DND-41 (cell line): Measurements from ENCODE around the gene ID1.
A peak's percentile ranks its signal among the peaks of the same experiment; 100 is the strongest.

ENCODE experiments used
- ATAC-seq: fragments of 200-7000 bp; cut with Tn5 transposase; 3 replicates; pipeline ENCODE4 v1.9.1; 2021; ENCODE audit warnings: low read depth; ENCODE audit not compliant: insufficient read depth
- DNase-seq: peaks from one replicate; pipeline ENCODE4 v3.0.0-alpha.2; 2020
- H2AFZ ChIP-seq: 2 replicates; pipeline ENCODE4 v1.6.0; 2012; ENCODE audit warnings: low read depth, low read length
- H3K27ac ChIP-seq: 2 replicates; pipeline ENCODE4 v1.5.1; 2012; ENCODE audit warnings: low read length, inconsistent platforms
- H3K27me3 ChIP-seq: fragments of 200-600 bp; sonication (generic); 2 replicates; pipeline ENCODE4 v1.6.0; 2012; ENCODE audit warnings: low read length, mild to moderate bottlenecking, inconsistent platforms; ENCODE audit not compliant: insufficient read depth, poor library complexity
- H3K36me3 ChIP-seq: 2 replicates; pipeline ENCODE4 v1.5.1; 2012; ENCODE audit warnings: low read length, inconsistent platforms; ENCODE audit not compliant: insufficient read depth
- H3K4me1 ChIP-seq: 2 replicates; pipeline ENCODE4 v1.5.1; 2012; ENCODE audit warnings: mild to moderate bottlenecking, low read length; ENCODE audit not compliant: insufficient read depth
- H3K4me2 ChIP-seq: 2 replicates; pipeline ENCODE4 v1.6.0; 2012; ENCODE audit warnings: mild to moderate bottlenecking, moderate library complexity, low read length, inconsistent platforms; ENCODE audit not compliant: insufficient read depth
- H3K4me3 ChIP-seq, 2 experiments: fragments of 200-600 bp in 1 of 2; shearing (Covaris generic) in 1 of 2; 2 replicates each; pipeline ENCODE4 v1.5.1; 2012 to 2016; ENCODE audit warnings: inconsistent platforms in 2 of 2, low read length in 2 of 2, mild to moderate bottlenecking in 2 of 2, low read depth in 1 of 2, moderate library complexity in 1 of 2
- H3K79me2 ChIP-seq: 2 replicates; pipeline ENCODE4 v1.6.0; 2012; ENCODE audit warnings: low read length, inconsistent platforms; ENCODE audit not compliant: insufficient read depth
- H3K9ac ChIP-seq: 2 replicates; pipeline ENCODE4 v1.6.0; 2012; ENCODE audit warnings: low read depth, mild to moderate bottlenecking, inconsistent platforms, low read length, moderate library complexity
- H3K9me3 ChIP-seq: 2 replicates; pipeline ENCODE4 v1.5.1; 2012; ENCODE audit warnings: low read length, moderate library complexity, mild to moderate bottlenecking, inconsistent platforms; ENCODE audit not compliant: insufficient read depth, severe bottlenecking
- H4K20me1 ChIP-seq: 2 replicates; pipeline ENCODE4 v1.6.0; 2012; ENCODE audit warnings: low read length; ENCODE audit not compliant: insufficient read depth
- EZH2 ChIP-seq: IDR thresholded peaks from 3 replicates; pipeline ENCODE4 v1.6.1; 2012; ENCODE audit warnings: borderline replicate concordance, low read depth, mild to moderate bottlenecking, moderate library complexity, low read length, inconsistent platforms; ENCODE audit not compliant: severe bottlenecking
- TF ChIP-seq, protein P1 (sequence below): IDR thresholded peaks from 2 replicates; pipeline ENCODE4 v1.5.1; 2012; ENCODE audit warnings: borderline replicate concordance, low read length, moderate library complexity, mild to moderate bottlenecking; ENCODE audit not compliant: poor library complexity, severe bottlenecking; ENCODE audit errors: extremely low read depth

Gene ID1

DNA sequence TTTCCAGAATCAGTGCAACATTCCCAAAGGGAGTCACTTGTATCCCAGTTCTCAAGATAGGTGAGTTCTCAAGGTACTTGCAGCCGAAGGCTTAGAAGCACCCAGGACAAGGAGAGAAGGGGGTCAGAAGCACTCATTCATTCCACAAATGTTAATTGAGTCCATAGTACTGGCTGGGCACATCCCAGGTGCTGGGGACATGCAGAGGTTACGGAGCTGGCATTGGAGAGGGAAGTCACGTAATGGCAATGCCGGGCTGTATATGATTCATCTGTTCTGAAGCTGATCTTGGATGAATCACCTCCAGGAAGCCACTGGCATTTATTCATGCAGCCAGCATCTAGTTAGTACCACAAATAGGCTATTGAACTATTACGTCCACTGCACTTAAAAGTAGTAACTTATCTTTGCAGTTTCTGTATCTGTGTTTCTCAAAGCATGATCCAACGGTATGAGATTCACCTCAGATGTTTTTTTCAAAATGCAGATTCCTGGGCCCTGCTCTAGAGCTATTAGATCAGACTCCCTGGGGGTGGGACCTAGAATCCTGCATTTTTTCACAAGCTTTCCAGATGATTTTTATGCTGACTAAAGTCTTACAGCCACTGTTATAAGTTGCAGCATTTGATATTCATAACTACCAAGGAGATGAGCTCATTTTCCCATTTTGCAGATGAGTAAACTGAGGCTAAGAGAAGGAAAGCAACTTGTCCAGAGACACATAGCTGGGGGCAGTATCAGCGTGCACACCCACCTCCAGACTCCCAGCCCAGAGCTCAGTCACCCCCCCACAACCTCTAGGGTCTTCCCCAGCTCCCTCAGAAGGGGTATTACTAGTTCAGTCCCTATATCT is 44.1 kb upstream of the ID1 start:
- Histone ChIP-seq H4K20me1 (no peaks in the 10 kb centered on the region), H3K36me3 (peaks cover 75% of the 10 kb centered on the region), H3K27ac (peak overlapping the region; percentile 54; the same call in 1 of the 2 replicates), H3K27me3 (no peaks in the 10 kb centered on the region), H3K9me3 (no peaks in the 10 kb centered on the region), H3K4me3 (no peak overlapping the region), H3K4me1 (peaks cover 15% of the 10 kb centered on the region), H3K9ac (no peak overlapping the region; the same call in 1 of the 2 replicates), H3K4me2 (no peak overlapping the region), H2AFZ (no peak overlapping the region), H3K79me2 (no peaks in the 10 kb centered on the region)
- ATAC-seq (no peak), DNase-seq (no peak)
- TF ChIP-seq, protein P1, sequence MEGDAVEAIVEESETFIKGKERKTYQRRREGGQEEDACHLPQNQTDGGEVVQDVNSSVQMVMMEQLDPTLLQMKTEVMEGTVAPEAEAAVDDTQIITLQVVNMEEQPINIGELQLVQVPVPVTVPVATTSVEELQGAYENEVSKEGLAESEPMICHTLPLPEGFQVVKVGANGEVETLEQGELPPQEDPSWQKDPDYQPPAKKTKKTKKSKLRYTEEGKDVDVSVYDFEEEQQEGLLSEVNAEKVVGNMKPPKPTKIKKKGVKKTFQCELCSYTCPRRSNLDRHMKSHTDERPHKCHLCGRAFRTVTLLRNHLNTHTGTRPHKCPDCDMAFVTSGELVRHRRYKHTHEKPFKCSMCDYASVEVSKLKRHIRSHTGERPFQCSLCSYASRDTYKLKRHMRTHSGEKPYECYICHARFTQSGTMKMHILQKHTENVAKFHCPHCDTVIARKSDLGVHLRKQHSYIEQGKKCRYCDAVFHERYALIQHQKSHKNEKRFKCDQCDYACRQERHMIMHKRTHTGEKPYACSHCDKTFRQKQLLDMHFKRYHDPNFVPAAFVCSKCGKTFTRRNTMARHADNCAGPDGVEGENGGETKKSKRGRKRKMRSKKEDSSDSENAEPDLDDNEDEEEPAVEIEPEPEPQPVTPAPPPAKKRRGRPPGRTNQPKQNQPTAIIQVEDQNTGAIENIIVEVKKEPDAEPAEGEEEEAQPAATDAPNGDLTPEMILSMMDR, result no peak
- TF ChIP-seq EZH2, result no peak

DNA sequence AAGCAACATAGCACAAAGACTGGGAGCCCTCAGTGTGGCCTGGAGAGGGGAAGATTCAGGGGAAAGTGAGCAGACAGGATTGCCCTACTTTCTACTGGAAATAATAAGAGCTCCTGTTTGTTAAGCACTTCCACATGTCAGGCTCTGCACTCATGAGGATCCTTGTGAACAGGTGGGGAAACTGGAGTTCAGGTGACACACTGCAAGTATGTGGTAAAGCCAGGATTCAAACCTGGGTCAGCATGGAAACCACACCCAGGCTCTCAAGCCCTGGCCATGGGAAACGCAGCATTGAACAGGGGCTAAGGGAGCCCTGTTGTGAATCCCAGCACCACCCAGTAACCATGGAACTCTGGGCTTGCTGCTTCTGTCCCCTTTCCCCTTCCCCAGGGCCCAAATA is 42.8 kb upstream of the ID1 start:
- H3K9ac ChIP-seq, result no peak overlapping the region
- H3K9me3 ChIP-seq, result no peaks in the 10 kb centered on the region
- H3K4me1 ChIP-seq, result peaks cover 15% of the 10 kb centered on the region
- no peak overlapping the region for H3K4me3 ChIP-seq
- H3K79me2 ChIP-seq, result no peaks in the 10 kb centered on the region
- H3K4me2 ChIP-seq, result no peak overlapping the region
- DNase-seq (no peak), ATAC-seq (no peak)
- H2AFZ ChIP-seq, result no peak overlapping the region
- H3K27me3 ChIP-seq, result no peaks in the 10 kb centered on the region
- TF ChIP-seq, protein P1, result no peak
- TF ChIP-seq EZH2, result no peak
- H4K20me1 ChIP-seq, result no peaks in the 10 kb centered on the region
- H3K27ac ChIP-seq, result no peak overlapping the region
- H3K36me3 ChIP-seq, result peaks cover 79% of the 10 kb centered on the region

DNA sequence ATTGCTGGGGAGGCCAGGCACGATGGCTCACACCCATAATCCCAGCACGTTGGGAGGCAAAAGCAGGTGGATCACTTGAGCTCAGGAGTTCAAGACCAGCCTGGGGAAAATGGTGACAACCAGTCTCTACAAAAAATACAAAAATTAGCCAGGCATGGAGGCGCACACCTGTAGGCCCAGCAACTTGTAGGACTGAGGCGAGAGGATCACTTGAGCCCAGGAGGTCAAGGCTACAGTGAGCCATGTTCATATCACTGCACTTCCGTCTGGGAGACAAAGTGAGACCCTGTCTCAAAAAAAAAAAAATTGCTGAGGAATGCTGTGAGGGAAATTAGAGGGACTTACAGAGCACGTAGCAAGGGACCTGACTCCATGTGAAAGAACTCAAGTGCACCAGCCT is 40.8 kb upstream of the ID1 start:
- H3K27ac ChIP-seq, result no peak overlapping the region
- TF ChIP-seq, protein P1, result no peak
- TF ChIP-seq EZH2, result no peak
- no peak overlapping the region for H3K9ac ChIP-seq
- no peak overlapping the region for H3K4me3 ChIP-seq
- H3K79me2 ChIP-seq, result no peaks in the 10 kb centered on the region
- no peaks in the 10 kb centered on the region for H3K9me3 ChIP-seq
- peaks cover 92% of the 10 kb centered on the region for H3K36me3 ChIP-seq
- ATAC-seq (no peak), DNase-seq (no peak)
- no peak overlapping the region for H2AFZ ChIP-seq
- H3K4me1 ChIP-seq, result peaks cover 13% of the 10 kb centered on the region
- H3K27me3 ChIP-seq, result no peaks in the 10 kb centered on the region
- H4K20me1 ChIP-seq, result no peaks in the 10 kb centered on the region
- H3K4me2 ChIP-seq, result no peak overlapping the region
